Femur (tissue), 1 donor: ENCODE measurements around the gene PHF12.
"Not testable (repeated sequence)": the region's sequence is repeated elsewhere in the genome, so short reads cannot be mapped to it uniquely, and the experiment has no call there.

ENCODE experiments used
- DNase-seq: peaks from one replicate; pipeline ENCODE4 v3.0.0-alpha.2; 2017

PHF12 gene

DNA sequence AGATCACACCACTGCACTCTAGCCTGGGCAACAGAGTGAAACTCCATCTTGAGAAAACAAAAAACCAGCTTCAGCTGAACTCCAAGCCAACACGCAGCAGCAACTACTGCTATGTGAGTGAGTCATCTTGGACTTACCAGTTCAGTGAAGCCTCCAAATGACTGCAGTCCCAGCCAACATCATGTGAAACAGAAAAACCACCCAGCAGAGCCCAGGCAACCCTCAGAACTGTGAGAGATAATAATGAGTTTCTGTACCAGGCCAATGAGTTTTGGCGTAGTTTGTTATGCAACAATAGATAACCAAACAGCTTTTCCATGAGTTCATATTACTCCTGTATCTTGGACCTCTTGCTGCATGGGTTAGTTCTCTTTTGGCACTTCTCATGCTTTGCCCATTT, 23.3 kb downstream of the PHF12 start:
- DNase-seq, result no peak

DNA sequence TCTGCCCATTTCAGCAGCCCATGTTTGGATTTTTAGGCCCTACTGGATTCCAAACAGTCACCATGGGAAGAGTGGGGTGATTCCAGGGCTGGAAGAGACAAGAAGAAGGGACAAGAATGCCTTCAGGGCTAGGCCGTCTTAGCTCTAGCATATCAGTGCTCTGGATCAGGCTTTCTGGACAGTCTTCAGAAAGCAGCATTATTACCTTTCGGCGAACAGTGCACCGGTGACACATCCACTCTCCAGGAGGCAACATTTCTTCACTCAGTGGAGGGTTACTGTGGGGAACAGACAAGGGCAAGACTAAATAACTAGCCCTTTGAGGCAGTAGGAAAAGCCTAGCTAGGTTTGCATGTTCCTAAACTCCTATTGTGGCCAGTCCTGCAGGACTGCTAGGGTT, 24.5 kb downstream of the PHF12 start:
- DNase-seq, result no peak

- DNase-seq, result no peak
Measured at GRCh38 chr17:28926366-28926765, 25.0 kb downstream of the PHF12 start.

- DNase-seq, result no peak
Measured at GRCh38 chr17:28925912-28926365, 25.4 kb downstream of the PHF12 start.

DNA sequence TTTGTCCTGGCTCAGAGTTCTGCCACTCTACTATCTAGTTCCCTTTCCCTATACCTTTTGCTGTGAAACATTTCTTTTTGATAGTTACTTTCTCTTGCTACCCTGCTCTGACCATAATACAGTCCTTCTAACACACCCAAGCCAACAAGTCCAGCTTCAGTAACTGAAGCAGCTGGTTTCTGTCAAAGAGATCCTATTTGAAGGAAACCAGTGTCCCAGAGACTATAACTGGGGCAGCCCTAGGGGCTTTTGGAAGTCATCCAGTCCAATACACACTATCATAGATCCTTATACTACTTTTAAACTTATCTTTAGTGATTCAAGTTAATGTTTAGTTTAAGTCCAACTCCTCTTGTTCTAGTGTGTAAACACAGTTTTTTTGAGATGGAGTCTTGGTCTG, 31.1 kb downstream of the PHF12 start:
- DNase-seq, result no peak

- DNase-seq, result no peak
Measured at GRCh38 chr17:28918295-28918694, 33.0 kb downstream of the PHF12 start.

DNA sequence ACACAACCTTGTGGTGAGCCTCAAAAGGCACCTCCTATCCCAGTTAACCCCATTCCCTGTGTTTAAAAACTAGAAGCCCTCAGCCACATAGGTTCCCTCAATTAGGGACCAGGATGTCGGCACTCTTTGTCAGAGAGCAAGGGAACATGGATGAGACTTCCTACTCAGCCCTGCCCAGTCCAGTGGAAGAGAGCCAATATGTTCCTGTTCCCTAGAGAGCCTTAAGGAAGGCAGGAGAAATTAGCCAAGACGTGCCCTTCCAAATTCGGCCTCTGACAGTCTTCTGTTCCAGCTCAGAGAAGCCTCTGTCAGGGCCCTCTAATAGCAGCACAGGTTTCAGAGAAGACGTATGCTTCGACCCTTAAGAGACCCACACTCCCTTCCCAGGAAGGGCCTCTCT, 33.9 kb downstream of the PHF12 start:
- no peak for DNase-seq

DNA sequence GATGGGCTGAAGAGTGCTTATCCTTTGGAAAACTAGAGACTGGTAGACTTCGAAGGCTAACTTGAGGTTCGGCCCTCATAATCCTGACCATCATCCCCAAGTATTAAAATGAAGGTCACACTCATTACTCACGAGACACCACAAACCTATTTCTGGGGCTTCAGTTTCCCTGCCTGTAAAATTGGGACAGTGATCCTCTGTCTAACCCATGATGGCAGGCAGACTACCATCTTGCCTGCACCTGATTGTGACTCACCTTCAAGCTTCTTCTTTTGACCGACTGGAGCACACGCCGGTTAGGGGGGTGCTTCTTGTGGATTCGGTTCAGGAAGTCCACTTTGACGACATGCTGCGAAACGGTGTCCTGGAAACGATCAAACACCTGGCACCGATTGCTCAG, 34.3 kb downstream of the PHF12 start:
- no peak for DNase-seq

- DNase-seq, result no peak
Measured at GRCh38 chr17:28916302-28916934, 34.9 kb downstream of the PHF12 start.

DNA sequence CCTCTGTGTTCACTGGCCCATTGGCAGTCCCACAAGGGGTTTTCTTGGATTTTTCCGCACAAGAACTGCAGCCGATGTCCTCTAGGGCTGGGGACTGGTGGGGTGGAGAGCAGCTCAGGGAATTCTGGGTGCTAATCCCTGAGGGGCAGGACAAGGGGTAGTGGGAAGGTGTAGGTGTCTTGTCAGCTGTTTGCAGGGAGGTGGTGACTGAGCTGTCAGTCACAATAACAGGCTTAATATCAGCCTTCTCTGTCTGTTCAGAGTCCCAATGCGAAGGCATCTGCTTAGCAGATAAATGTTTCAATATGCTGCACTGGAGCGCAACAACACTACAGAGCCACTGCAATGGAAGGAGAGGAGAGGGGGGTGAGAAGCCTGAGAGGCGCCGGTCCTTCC, 38.4 kb downstream of the PHF12 start:
- no peak for DNase-seq

DNA sequence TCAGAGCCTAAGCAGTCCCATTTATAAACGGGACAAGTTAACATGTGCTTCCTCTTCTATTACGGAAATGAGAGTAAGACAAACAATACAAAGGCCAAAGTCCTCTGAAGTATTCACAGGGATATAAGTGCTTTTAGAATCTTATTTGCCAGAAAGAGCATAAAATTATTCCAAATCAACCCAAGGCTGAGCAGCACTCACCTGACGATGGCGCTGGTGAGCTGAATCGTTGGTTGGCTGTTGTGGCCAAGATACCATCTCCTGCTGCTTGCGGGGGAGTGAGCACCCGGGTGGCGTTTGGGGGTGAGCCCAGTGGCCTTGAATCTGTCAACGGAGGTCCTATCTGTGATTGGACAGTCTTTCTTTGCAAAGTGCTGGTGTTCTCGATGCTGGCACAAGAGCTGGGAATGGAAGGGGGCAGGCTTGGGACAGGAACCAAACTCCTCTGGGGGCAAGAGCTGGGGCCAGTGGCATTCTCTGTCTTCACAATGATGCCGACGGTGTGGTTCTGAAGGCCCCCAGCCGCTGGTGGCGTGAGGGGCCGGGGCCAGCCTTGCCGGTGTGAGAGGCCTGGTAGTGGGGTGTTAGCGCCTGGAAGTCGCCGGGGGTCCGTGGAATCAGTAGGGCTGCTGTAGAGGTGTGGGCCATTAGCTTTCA, 38.9 kb downstream of the PHF12 start:
- no peak for DNase-seq

- DNase-seq, result no peak
Measured at GRCh38 chr17:28911411-28912045, 39.8 kb downstream of the PHF12 start.

- DNase-seq, result no peak
Measured at GRCh38 chr17:28910534-28910933, 40.8 kb downstream of the PHF12 start.

GRCh38 chr17:28908640-28909167, 42.6 kb downstream of the PHF12 start:
- peak; percentile 65 for DNase-seq

DNA sequence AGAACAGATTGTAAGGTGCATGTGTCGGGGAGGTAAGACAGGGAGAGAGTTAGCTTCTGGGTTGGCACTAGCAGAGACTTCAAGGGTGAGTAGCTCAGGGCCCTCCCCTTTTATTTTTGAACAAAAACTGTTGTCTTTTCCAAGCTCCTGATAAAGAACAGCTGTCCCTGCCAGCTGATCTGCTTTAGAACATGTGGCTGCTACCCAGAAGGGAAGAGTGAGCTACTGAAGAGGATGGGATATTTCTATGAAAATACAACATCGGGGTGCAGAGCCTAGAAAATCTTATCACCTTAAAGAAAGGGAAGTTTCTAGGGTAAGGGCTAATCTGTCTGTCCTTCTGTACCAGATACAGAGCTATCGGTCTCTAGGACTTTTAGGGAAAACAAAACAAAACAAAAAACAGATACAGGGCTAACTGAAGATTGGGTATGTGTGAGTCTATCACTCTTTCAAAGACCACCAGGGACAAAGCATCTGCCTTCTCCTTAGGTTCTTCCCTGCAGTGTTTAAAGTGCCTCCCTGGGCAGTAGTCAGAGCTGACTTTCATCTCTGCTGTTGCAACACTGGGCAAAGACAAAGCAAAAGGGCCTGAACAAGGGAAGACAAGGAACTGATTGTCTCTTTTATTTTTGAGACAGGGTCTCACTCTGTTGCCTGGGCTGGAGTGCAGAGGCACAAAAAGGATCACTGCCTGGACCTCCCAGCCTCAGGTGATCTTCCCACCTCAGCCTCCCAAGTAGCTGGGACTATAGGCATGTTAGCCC, 43.4 kb downstream of the PHF12 start:
- DNase-seq, result no peak

DNA sequence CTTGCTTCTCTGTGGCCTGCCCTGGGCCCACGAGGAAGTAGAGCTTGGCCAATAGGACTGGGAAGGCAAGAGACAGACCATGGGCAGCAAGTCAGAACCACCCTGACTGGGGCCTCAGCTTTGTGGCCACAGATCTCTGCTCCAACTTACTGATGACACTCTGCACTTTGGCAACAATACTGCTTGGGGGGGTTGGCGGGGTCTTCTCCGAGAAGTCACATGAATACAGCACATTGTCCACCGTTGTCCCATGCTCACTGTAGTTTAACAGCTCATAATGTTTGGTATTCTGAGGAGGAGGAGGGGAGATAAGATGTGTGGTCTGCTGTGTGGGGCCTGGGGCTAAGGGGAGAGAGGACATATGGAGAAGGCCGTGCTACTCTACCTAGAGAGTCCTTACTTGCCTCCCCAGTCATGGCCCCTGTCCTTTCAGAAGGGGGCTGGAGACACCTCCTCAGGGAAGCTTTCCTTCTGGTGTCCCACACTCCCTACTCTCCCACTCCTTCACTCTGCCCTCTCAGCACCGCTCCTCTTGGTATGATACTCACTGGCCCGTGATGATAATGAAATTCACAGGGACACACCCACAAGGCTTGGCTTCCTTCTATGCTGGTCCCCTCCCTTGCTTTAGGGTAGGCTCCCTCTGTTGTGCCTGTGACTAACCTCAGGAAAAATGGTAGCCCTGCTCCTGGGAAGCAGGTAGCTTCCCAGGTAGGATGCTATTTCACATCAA, 44.4 kb downstream of the PHF12 start:
- DNase-seq, result no peak

DNA sequence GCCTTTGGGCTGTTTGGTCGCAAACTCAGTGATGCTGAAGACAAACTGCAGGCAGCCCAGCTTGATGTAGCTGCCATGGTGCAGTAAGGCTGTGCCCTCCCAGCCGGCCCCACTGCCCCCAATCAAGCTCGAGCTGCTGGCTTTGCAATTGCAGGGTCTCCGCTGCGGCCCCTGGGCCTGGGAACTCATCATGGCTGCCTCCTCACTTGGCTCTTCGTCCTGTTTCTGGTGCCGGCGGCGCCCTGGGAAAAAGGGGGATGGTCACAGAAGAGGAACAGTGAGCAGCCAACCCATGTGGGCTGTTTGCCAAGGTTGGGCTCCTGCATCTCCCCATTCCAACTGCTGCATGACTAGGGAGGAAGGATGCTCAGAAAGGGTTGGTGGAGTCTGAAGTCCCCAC, 45.0 kb downstream of the PHF12 start:
- DNase-seq, result no peak

DNA sequence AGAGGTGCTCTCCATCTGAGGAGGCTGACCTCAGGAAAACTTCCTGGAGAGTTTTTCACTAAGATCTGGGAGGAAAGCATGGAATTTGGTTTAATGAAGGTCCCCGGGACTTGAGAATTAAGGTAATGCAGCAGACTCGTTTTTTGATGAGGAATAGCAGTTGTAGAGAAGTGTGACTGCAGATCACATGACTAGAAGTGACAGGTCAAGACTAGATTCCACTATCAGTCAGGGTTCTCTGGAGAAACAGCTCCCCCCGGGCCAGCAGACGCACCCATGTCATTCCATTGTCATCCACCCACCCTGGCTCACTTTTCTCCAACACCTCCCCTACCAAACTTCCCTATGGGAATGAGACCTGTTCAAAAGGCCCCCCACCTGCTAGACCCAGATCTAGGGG, 46.5 kb downstream of the PHF12 start:
- DNase-seq, result no peak

GRCh38 chr17:28903546-28903841, 47.8 kb downstream of the PHF12 start:
- not testable (repeated sequence) for DNase-seq

GRCh38 chr17:28902819-28903545, 48.3 kb downstream of the PHF12 start, which contains the start of gene DHRS13:
TSS of gene DHRS13 (minus strand) at chr17:28903079. CDS start at chr17:28902944, 135 bp downstream.
- peak; percentile 90 for DNase-seq

- no peak for DNase-seq
Measured at GRCh38 chr17:28901866-28902818, 49.2 kb downstream of the PHF12 start.
